Naive thymus-derived CD4-positive, alpha-beta T cell (primary cell): ENCODE measurements around the gene ZNF202. TPM values are rescaled to one million over a fixed set of nuclear protein-coding genes. Genes with fewer than 3 reads are reported as not detected.

Source experiments
- ATAC-seq: fragments of 150-1000 bp; cut with Tn5 transposase; 2 replicates; pipeline ENCODE4 v1.10.0; 2021; ENCODE audit warnings: mild to moderate bottlenecking, moderate library complexity
- CTCF ChIA-PET: fragments of 350-600 bp; sonication (Branson Sonifier 250); formaldehyde crosslinking; loops from one replicate; lab custom pipeline; 2021; ENCODE audit warnings: antibody characterized with exemption; lab: Charles Lee
- POLR2A ChIA-PET: fragments of 350-600 bp; sonication (Branson Sonifier 250); formaldehyde crosslinking; loops from one replicate; lab custom pipeline; 2021; ENCODE audit warnings: antibody characterized with exemption, inconsistent platforms; lab: Charles Lee
- DNase-seq, 9 donors: peaks; one replicate each; pipeline versions ENCODE4 v3.0.0 to v3.0.0-alpha.2; 2020 to 2022; ENCODE audit warnings: mixed read lengths in 1 of 9
- H3K27ac ChIP-seq: one replicate; pipeline ENCODE4 v1.7.0; 2013; ENCODE audit warnings: mild to moderate bottlenecking, low read depth, low read length, moderate library complexity
- H3K27me3 ChIP-seq, 2 donors: one replicate each; pipeline ENCODE4 v1.7.0; 2013; ENCODE audit warnings: low read length in 2 of 2, mild to moderate bottlenecking in 2 of 2, moderate library complexity in 2 of 2; ENCODE audit not compliant: control insufficient read depth in 2 of 2, insufficient read depth in 2 of 2
- H3K36me3 ChIP-seq, 3 experiments: 1 replicate in 2 of 3; 2 replicates in 1 of 3; pipeline ENCODE4 v1.7.0; 2013; ENCODE audit warnings: low read length in 3 of 3, mild to moderate bottlenecking in 3 of 3, moderate library complexity in 1 of 3; ENCODE audit not compliant: insufficient read depth in 3 of 3, control insufficient read depth in 2 of 3
- H3K4me1 ChIP-seq, 2 donors: one replicate each; pipeline ENCODE4 v1.7.0; 2013; ENCODE audit warnings: low read length in 2 of 2, mild to moderate bottlenecking in 2 of 2, moderate library complexity in 1 of 2; ENCODE audit not compliant: control insufficient read depth in 2 of 2, insufficient read depth in 2 of 2
- H3K4me3 ChIP-seq: 2 replicates; pipeline ENCODE4 v1.7.0; 2013; ENCODE audit warnings: mild to moderate bottlenecking, low read length
- H3K9me3 ChIP-seq, 3 experiments: 1 replicate in 2 of 3; 2 replicates in 1 of 3; pipeline ENCODE4 v1.7.0; 2013; ENCODE audit warnings: low read length in 3 of 3; ENCODE audit not compliant: control insufficient read depth in 2 of 3
- H3K27ac Mint-ChIP-seq, 9 donors: one replicate each; pipeline ENCODE4 v1.8.0; 2020 to 2022; ENCODE audit warnings: mixed read lengths in 9 of 9, mild to moderate bottlenecking in 8 of 9, moderate library complexity in 5 of 9, inconsistent platforms in 2 of 9
- H3K27me3 Mint-ChIP-seq, 5 donors: one replicate each; pipeline ENCODE4 v1.8.0; 2021 to 2022; ENCODE audit warnings: mixed read lengths in 5 of 5, mild to moderate bottlenecking in 1 of 5
- H3K36me3 Mint-ChIP-seq, 5 donors: one replicate each; pipeline ENCODE4 v1.8.0; 2020 to 2022; ENCODE audit warnings: mixed read lengths in 5 of 5, mild to moderate bottlenecking in 3 of 5, inconsistent platforms in 1 of 5
- H3K4me1 Mint-ChIP-seq, 7 donors: one replicate each; pipeline ENCODE4 v1.8.0; 2020 to 2022; ENCODE audit warnings: mixed read lengths in 7 of 7, mild to moderate bottlenecking in 3 of 7, inconsistent platforms in 1 of 7
- H3K4me3 Mint-ChIP-seq, 10 donors: one replicate each; pipeline ENCODE4 v1.8.0; 2020 to 2022; ENCODE audit warnings: mild to moderate bottlenecking in 10 of 10, mixed read lengths in 10 of 10, moderate library complexity in 6 of 10, inconsistent platforms in 2 of 10
- H3K9me3 Mint-ChIP-seq, 11 donors: one replicate each; pipeline ENCODE4 v1.8.0; 2020 to 2022; ENCODE audit warnings: mixed read lengths in 11 of 11, mild to moderate bottlenecking in 4 of 11, inconsistent platforms in 1 of 11, moderate library complexity in 1 of 11
- intact Hi-C, 2 donors: fragments of 100-400 bp; cut with micrococcal nuclease; formaldehyde crosslinking; loops; one replicate each; pipeline ENCODE4 v1.15.1; 2023
- polyA plus RNA-seq, 2 donors: library from polyadenylated mRNA; unstranded; fragments of 300-500 nt; fragmentation: Illumina TruSeq; gene quantifications; one replicate each; pipeline ENCODE4 v1.2.3, GENCODE V29; 2021
- total RNA-seq, 6 experiments: library from RNA in 5 of 6; stranded (reverse) in 5 of 6; gene quantifications; 1 replicate in 5 of 6; 2 replicates in 1 of 6; pipeline ENCODE4 v1.2.3 and lab custom pipeline; 2021 to 2026

Gene ZNF202
- total and polyA plus RNA-seq, 7 experiments from 2014 or later, result 5.8 to 27.0 (median 15.9) TPM

GRCh38 chr11:123698546-123699127 is 42.8 kb downstream of the ZNF202 start:
- intact Hi-C loops, result no loop called here
- H3K27me3 ChIP-seq, result no peaks in the 10 kb centered on the region
- H3K27ac Mint-ChIP-seq, result no peak overlapping the region
- H3K9me3 Mint-ChIP-seq, result peaks cover 0 to 3% (median 0%) of the 10 kb centered on the region in 11 donors
- DNase-seq (no peak), ATAC-seq (no peak)
- H3K4me3 Mint-ChIP-seq, result no peak overlapping the region
- peaks cover 0 to 3% (median 0%) of the 10 kb centered on the region in 5 donors for H3K36me3 Mint-ChIP-seq
- H3K27ac ChIP-seq, result no peak overlapping the region
- POLR2A ChIA-PET, result no interaction called here
- peaks cover 13 to 39% (median 23%) of the 10 kb centered on the region in 5 donors for H3K27me3 Mint-ChIP-seq
- H3K4me1 Mint-ChIP-seq, result no peaks in the 10 kb centered on the region
- no peaks in the 10 kb centered on the region for H3K4me1 ChIP-seq
- H3K4me3 ChIP-seq, result no peak overlapping the region
- no peaks in the 10 kb centered on the region for H3K9me3 ChIP-seq
- H3K36me3 ChIP-seq, result no peaks in the 10 kb centered on the region
- CTCF ChIA-PET, result interaction anchor here (0.7 to 1.1 kb wide), 2 partner anchors 9 kb away, joined by 5 read pairs; no protein-coding TSS in a partner anchor

- H3K36me3 ChIP-seq, result no peaks in the 10 kb centered on the region
- Mint-ChIP-seq H3K36me3 (peaks cover 0 to 3% (median 0%) of the 10 kb centered on the region in 5 donors), H3K27me3 (peaks cover 16 to 39% (median 18%) of the 10 kb centered on the region in 5 donors), H3K9me3 (peaks cover 0 to 3% (median 0%) of the 10 kb centered on the region in 11 donors), H3K4me1 (peaks cover 0 to 2% (median 0%) of the 10 kb centered on the region in 7 donors), H3K27ac (no peak overlapping the region), H3K4me3 (no peak overlapping the region)
- CTCF ChIA-PET, result no interaction called here
- POLR2A ChIA-PET, result no interaction called here
- no peak overlapping the region for H3K27ac ChIP-seq
- H3K4me3 ChIP-seq, result no peak overlapping the region
- intact Hi-C loops, result no loop called here
- no peak for ATAC-seq
- no peak for DNase-seq
- no peaks in the 10 kb centered on the region for H3K4me1 ChIP-seq
- H3K27me3 ChIP-seq, result peaks cover 0 to 5% of the 10 kb centered on the region in 2 donors
- H3K9me3 ChIP-seq, result no peaks in the 10 kb centered on the region
Measured at GRCh38 chr11:123696183-123696582, 45.3 kb downstream of the ZNF202 start.

- H3K27ac ChIP-seq, result no peak overlapping the region
- DNase-seq, result no peak
- no peak for ATAC-seq
- no peaks in the 10 kb centered on the region for H3K36me3 ChIP-seq
- Mint-ChIP-seq H3K9me3 (peaks cover 0 to 2% (median 0%) of the 10 kb centered on the region in 11 donors), H3K27ac (no peak overlapping the region), H3K27me3 (peaks cover 12 to 34% (median 23%) of the 10 kb centered on the region in 5 donors), H3K4me1 (peaks cover 0 to 2% (median 0%) of the 10 kb centered on the region in 7 donors), H3K4me3 (no peak overlapping the region), H3K36me3 (no peaks in the 10 kb centered on the region)
- intact Hi-C loops, result no loop called here
- peaks cover 0 to 5% of the 10 kb centered on the region in 2 donors for H3K27me3 ChIP-seq
- H3K9me3 ChIP-seq, result no peaks in the 10 kb centered on the region
- CTCF ChIA-PET, result no interaction called here
- no peak overlapping the region for H3K4me3 ChIP-seq
- no peaks in the 10 kb centered on the region for H3K4me1 ChIP-seq
- POLR2A ChIA-PET, result interaction anchor here (0.6 kb wide), 1 partner anchor 55 kb away, joined by 4 read pairs; no protein-coding TSS in a partner anchor
Measured at GRCh38 chr11:123695231-123695630, 46.2 kb downstream of the ZNF202 start.

- no peak overlapping the region for H3K4me3 ChIP-seq
- H3K4me1 ChIP-seq, result no peaks in the 10 kb centered on the region
- Mint-ChIP-seq H3K9me3 (peaks cover 0 to 2% (median 0%) of the 10 kb centered on the region in 11 donors), H3K27ac (no peak overlapping the region), H3K4me1 (peaks cover 0 to 2% (median 0%) of the 10 kb centered on the region in 7 donors), H3K36me3 (no peaks in the 10 kb centered on the region), H3K4me3 (no peak overlapping the region), H3K27me3 (peaks cover 13 to 29% (median 27%) of the 10 kb centered on the region in 5 donors)
- CTCF ChIA-PET, result interaction anchor here (0.5 kb wide), 1 partner anchor 288 kb away, joined by 3 read pairs; no protein-coding TSS in a partner anchor
- ATAC-seq (no peak), DNase-seq (no peak)
- intact Hi-C loops, result loop anchor here in 1 of 2 donors (5.0 kb wide), 1 partner anchor 37 kb away; no protein-coding TSS in a partner anchor
- POLR2A ChIA-PET, result interaction anchor here (0.6 kb wide), 1 partner anchor 54 kb away, joined by 4 read pairs; no protein-coding TSS in a partner anchor
- no peak overlapping the region for H3K27ac ChIP-seq
- H3K9me3 ChIP-seq, result no peaks in the 10 kb centered on the region
- H3K36me3 ChIP-seq, result no peaks in the 10 kb centered on the region
- peaks cover 0 to 5% of the 10 kb centered on the region in 2 donors for H3K27me3 ChIP-seq
Measured at GRCh38 chr11:123694551-123694950, 46.9 kb downstream of the ZNF202 start.

GRCh38 chr11:123692961-123693360 is 48.5 kb downstream of the ZNF202 start:
- Histone ChIP-seq H3K4me1 (no peaks in the 10 kb centered on the region), H3K27me3 (peaks cover 0 to 5% of the 10 kb centered on the region in 2 donors), H3K9me3 (no peaks in the 10 kb centered on the region), H3K36me3 (no peaks in the 10 kb centered on the region), H3K4me3 (no peak overlapping the region), H3K27ac (no peak overlapping the region)
- ChIA-PET POLR2A (no interaction called here), CTCF (no interaction called here)
- Mint-ChIP-seq H3K4me1 (peaks cover 0 to 2% (median 0%) of the 10 kb centered on the region in 7 donors), H3K27me3 (peaks cover 13 to 27% (median 23%) of the 10 kb centered on the region in 5 donors), H3K9me3 (peaks cover 0 to 2% (median 0%) of the 10 kb centered on the region in 11 donors), H3K36me3 (no peaks in the 10 kb centered on the region), H3K27ac (no peak overlapping the region), H3K4me3 (no peak overlapping the region)
- intact Hi-C loops, result loop anchor here in 1 of 2 donors (5.0 kb wide), 1 partner anchor 36 kb away; no protein-coding TSS in a partner anchor
- ATAC-seq (no peak), DNase-seq (no peak)

- Histone ChIP-seq H3K27ac (no peak overlapping the region), H3K4me1 (no peaks in the 10 kb centered on the region), H3K36me3 (no peaks in the 10 kb centered on the region), H3K27me3 (peaks cover 0 to 5% of the 10 kb centered on the region in 2 donors), H3K4me3 (no peak overlapping the region), H3K9me3 (no peaks in the 10 kb centered on the region)
- no peak overlapping the region for H3K4me3 Mint-ChIP-seq
- no peak for ATAC-seq
- POLR2A ChIA-PET, result no interaction called here
- DNase-seq, result no peak
- intact Hi-C loops, result loop anchor here in 1 of 2 donors (5.0 kb wide), 1 partner anchor 33 kb away; no protein-coding TSS in a partner anchor
- H3K4me1 Mint-ChIP-seq, result peaks cover 0 to 2% (median 0%) of the 10 kb centered on the region in 7 donors
- peaks cover 0 to 2% (median 0%) of the 10 kb centered on the region in 11 donors for H3K9me3 Mint-ChIP-seq
- H3K27me3 Mint-ChIP-seq, result peaks cover 5 to 27% (median 24%) of the 10 kb centered on the region in 5 donors
- no peaks in the 10 kb centered on the region for H3K36me3 Mint-ChIP-seq
- CTCF ChIA-PET, result no interaction called here
- no peak overlapping the region for H3K27ac Mint-ChIP-seq
Measured at GRCh38 chr11:123690485-123690884, 51.0 kb downstream of the ZNF202 start.
